Measurements from ENCODE around the gene ZNF334.

GRCh38 chr20:46559685-46560440 is 46.5 kb upstream of the ZNF334 start:
- TF ChIP-seq POLR2A (IDR thresholded peaks at IDR 0.05) (no peak), CTCF (IDR thresholded peaks at IDR 0.05) (no peak), EP300 (IDR thresholded peaks at IDR 0.05) (no peak), POLR2AphosphoS5 (IDR thresholded peaks at IDR 0.05) (no peak)

Data from gastroesophageal sphincter (tissue), 3 donors.